ENCODE results near the gene TRDN.
"Not testable (repeated sequence)": the region's sequence is repeated elsewhere in the genome, so short reads cannot be mapped to it uniquely, and the experiment has no call there.

Gene TRDN

GRCh38 chr6:123509112-123509511 is 127.6 kb downstream of the TRDN start:
- no peak for DNase-seq (ENCODE audit: low read depth in 2 of 2)

GRCh38 chr6:123508290-123508689 is 128.5 kb downstream of the TRDN start:
- no peak for DNase-seq (ENCODE audit: low read depth in 2 of 2)

- DNase-seq (ENCODE audit: low read depth in 2 of 2) = no peak
Observed at GRCh38 chr6:123507582-123507981, 129.2 kb downstream of the TRDN start.

GRCh38 chr6:123503619-123504018 is 133.1 kb downstream of the TRDN start:
- DNase-seq (ENCODE audit: low read depth in 2 of 2) = no peak

- no peak for DNase-seq (ENCODE audit: low read depth in 2 of 2)
Observed at GRCh38 chr6:123497025-123497424, 139.7 kb downstream of the TRDN start.

DNA sequence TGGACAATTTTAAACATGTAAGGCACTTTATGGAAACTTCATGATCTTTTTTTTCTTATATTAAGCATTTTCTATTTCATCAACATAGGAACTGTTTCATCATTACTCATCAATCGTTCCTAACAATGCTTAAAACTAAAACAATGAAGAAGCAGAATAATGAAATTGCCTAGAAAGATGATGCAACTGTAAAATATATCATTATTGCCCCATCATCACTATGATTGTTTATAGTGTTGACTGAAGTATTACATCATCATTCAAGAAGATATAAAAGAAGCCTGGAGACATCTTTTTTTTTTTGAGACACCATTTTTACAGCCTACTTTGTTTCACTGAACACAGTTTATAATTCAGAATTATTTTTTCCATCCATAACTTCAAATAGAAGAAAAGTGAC is 147.2 kb downstream of the TRDN start:
- DNase-seq (ENCODE audit: low read depth in 2 of 2) = no peak

- no peak for DNase-seq (ENCODE audit: low read depth in 2 of 2)
Observed at GRCh38 chr6:123480986-123481385, 155.8 kb downstream of the TRDN start.

GRCh38 chr6:123472025-123472702 is 164.6 kb downstream of the TRDN start:
- not testable (repeated sequence) for DNase-seq (ENCODE audit: low read depth in 2 of 2)

GRCh38 chr6:123467392-123467791 is 169.4 kb downstream of the TRDN start:
- no peak for DNase-seq (ENCODE audit: low read depth in 2 of 2)

DNA sequence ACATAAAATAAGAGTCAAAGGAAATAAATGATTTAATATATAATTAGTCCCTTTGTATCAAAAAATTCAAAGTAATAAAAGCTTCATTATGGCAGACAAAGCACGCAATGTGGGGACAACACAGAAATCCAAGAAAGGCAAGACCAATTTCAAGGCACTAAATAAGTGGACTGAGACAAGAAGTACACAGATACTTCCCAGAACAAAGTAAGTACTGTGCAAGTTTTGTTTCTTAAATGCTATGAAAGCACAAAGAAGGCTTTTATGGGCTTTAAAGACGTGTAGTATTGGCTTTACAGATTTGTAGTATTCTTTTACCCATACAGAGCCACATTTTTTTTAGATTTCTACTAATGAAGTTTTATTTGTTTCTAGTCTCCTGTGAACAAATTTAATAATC is 174.6 kb downstream of the TRDN start:
- DNase-seq (ENCODE audit: low read depth in 2 of 2) = no peak

DNA sequence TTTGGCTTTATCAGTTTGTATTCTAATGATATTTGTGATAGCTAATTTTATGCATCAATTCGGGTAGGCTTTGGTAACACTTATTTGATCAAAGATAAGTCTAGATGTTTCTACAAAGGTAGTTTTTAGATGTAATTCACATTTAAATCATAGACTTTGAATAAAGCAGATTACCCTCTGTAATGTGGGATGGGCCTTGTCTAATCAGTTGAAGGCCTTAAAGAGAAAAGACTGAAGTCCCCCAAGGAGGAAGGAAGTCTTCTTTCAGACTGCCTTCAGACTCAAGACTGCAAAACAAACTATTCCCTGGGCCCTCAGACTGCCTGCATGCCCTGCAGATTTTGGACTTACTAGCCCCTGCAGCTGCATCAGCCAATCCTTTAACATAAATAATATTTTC is 178.5 kb downstream of the TRDN start:
- no peak for DNase-seq (ENCODE audit: low read depth in 2 of 2)

- no peak for DNase-seq (ENCODE audit: low read depth in 2 of 2)
Observed at GRCh38 chr6:123456836-123457235, 179.9 kb downstream of the TRDN start.

DNA sequence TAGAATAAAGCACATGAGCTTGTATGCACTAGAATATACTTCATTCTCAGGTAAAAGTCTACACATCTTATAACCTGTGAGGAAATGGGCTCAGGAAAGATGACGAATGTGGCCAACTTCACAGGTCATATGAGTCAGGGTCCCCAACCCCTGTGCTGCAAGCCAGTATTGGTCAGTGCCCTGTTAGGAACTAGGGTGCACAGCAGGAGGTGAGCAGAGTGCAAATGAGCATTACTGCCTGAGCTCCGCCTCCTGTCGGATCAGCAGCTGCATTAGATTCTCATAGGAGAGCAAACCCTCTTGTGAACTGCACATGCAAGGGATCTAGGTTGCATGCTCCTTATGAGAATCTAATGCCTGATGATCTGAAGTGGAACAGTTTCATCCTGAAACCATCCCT is 182.3 kb downstream of the TRDN start:
- DNase-seq (ENCODE audit: low read depth in 2 of 2) = no peak

DNA sequence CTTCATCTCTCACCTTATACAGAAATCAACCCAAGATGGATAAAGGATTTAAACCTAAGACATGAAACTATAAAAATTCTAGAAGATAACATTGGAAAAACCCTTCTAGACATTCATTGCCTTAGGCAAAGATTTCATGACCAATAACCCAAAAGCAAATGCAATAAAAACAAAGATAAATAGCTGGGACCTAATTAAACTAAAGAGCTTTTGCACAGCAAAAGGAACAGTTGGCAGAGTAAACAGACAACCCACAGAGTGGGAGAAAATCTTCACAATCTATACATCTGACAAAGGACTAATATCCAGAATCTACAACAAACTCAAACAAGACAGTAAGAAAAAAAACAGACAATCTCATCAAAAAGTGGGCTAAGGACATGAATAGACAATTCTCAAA is 183.7 kb downstream of the TRDN start:
- not testable (repeated sequence) for DNase-seq (ENCODE audit: low read depth in 2 of 2)

DNA sequence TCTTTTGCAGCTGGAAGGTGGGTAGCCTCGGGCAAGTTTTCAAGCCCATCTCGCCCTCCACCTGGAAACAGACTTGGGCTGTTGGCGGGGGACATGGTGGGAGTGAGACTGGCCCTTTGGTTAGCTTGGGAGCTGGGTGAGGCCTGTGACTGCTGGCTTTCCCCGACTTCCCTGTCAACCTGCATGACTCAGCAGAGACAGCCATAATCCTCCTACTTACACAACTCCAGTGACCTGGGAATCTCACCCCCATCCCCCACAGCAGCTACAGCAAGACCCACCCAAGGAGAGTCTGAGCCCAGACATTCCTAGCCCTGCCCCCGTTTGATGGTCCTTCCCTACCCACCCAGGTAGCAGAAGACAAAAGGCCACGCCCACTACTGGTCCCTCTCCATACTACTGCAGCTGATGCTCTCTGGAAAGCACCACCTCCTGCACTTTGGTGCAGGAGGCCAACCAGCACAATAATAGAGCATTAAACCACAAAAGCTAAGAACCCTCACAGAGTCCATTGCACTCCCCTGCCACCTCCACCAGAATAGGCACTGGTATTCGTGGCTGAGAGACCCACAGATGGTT is 188.4 kb downstream of the TRDN start:
- no peak for DNase-seq (ENCODE audit: low read depth in 2 of 2)

GRCh38 chr6:123447315-123447937 is 189.3 kb downstream of the TRDN start:
- DNase-seq (ENCODE audit: low read depth in 2 of 2) = no peak

- DNase-seq (ENCODE audit: low read depth in 2 of 2) = no peak
Observed at GRCh38 chr6:123439371-123439770, 197.4 kb downstream of the TRDN start.

GRCh38 chr6:123434186-123434585 is 202.6 kb downstream of the TRDN start:
- DNase-seq (ENCODE audit: low read depth in 2 of 2) = no peak

DNA sequence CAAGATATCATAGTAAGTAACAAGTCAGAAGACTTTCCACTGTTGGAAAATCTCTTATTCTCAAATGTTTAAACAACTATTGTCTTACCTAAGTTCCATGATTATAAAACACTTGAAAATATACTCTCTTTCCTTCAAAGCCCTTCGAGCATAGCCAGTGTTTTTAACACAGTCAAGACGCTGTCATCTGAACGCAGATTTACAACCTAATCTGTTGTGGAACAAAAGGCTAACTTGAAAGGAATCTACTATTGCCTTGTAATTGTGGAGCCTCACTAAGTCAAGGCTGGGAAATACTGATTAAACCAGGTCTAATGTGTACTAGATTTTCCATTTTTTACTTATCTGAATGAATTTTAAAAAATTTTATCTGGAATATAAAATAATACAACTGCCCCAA is 205.8 kb downstream of the TRDN start:
- DNase-seq (ENCODE audit: low read depth in 2 of 2) = no peak

- DNase-seq (ENCODE audit: low read depth in 2 of 2) = no peak
Observed at GRCh38 chr6:123427008-123427407, 209.7 kb downstream of the TRDN start.

DNA sequence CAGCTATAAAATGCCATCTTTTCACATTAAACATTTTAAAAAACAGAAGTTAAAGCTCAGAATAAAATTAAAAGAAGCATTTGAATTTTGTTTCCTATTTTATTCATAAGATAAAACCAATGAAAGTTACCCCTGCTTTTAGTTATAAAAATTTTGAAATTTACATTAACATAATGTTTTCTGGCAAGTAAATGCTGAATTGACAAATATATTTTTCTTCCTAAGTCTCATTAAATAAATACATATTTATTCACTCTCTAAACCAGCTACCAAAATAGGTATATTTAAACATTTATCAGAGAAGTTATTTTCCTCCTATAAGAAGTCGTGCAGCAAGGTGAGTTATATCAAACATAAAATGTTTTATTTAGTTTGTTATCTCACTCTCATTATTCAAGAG is 213.6 kb downstream of the TRDN start:
- no peak for DNase-seq (ENCODE audit: low read depth in 2 of 2)

- no peak for DNase-seq (ENCODE audit: low read depth in 2 of 2)
Observed at GRCh38 chr6:123420512-123420911, 216.2 kb downstream of the TRDN start.

- DNase-seq (ENCODE audit: low read depth in 2 of 2) = no peak
Observed at GRCh38 chr6:123418071-123418470, 218.7 kb downstream of the TRDN start.
